ENCODE measurements around the gene C1S. TPM values are rescaled to one million over a fixed set of nuclear protein-coding genes. Genes with fewer than 3 reads are reported as not detected.
"Not testable (repeated sequence)": the region's sequence is repeated elsewhere in the genome, so short reads cannot be mapped to it uniquely, and the experiment has no call there.

C1S gene
- total and polyA plus RNA-seq, 8 donors, result 61.6 to 404 (median 174) TPM

GRCh38 chr12:7032990-7033389 is 27.5 kb upstream of the C1S start:
- no peak overlapping the region for H3K4me3 ChIP-seq
- TF ChIP-seq EP300 (IDR thresholded peaks at IDR 0.05) (no peak), POLR2AphosphoS5 (IDR thresholded peaks at IDR 0.05) (no peak), CTCF (IDR thresholded peaks at IDR 0.05) (no peak), POLR2A (IDR thresholded peaks at IDR 0.05) (no peak)
- H3K27ac ChIP-seq, result no peak overlapping the region
- intact Hi-C loops (cut with DNase I; ENCODE audit: low total_unique reads), result no loop called here
- 75 to 100% (median 84%) methylated on average over 2 of the region's 2 CpGs for WGBS, 5 donors
- no peaks in the 10 kb centered on the region for H3K9me3 ChIP-seq
- H3K4me1 ChIP-seq, result no peaks in the 10 kb centered on the region
- DNase-seq, result no peak
- H3K36me3 ChIP-seq, result no peaks in the 10 kb centered on the region
- H3K27me3 ChIP-seq, result no peaks in the 10 kb centered on the region

GRCh38 chr12:7034464-7034863 is 26.1 kb upstream of the C1S start:
- Histone ChIP-seq H3K27ac (no peak overlapping the region), H3K9me3 (no peaks in the 10 kb centered on the region), H3K36me3 (no peaks in the 10 kb centered on the region), H3K27me3 (no peaks in the 10 kb centered on the region), H3K4me3 (no peak overlapping the region), H3K4me1 (no peaks in the 10 kb centered on the region)
- intact Hi-C loops (cut with DNase I; ENCODE audit: low total_unique reads), result no loop called here
- WGBS, 5 donors, result 88 to 100% (median 91%) methylated on average over 1 of the region's 1 CpG
- no peak for DNase-seq
- TF ChIP-seq EP300 (IDR thresholded peaks at IDR 0.05) (no peak), POLR2AphosphoS5 (IDR thresholded peaks at IDR 0.05) (no peak), CTCF (IDR thresholded peaks at IDR 0.05) (no peak), POLR2A (IDR thresholded peaks at IDR 0.05) (no peak)

DNA sequence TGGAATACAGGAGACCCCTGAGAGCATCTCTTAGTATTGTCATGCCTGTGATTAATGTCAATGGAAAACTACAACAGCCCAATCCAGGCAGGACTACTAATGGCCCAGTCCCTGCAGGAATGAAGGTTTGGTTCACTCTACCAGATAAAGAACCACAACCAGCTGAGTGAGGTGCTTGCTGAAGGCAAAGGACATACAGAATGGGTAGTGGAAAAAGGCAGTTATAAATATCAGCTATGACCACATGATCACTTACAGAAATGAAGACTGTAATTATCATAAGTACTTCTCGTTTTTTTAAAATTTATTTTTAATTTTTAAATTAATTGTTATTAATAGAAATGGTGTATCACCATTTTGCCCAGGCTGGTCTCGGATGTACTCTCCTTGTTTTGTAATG is 25.1 kb upstream of the C1S start:
- intact Hi-C loops (cut with DNase I; ENCODE audit: low total_unique reads), result no loop called here
- WGBS, 5 donors, result 55 to 66% (median 62%) methylated on average over 2 of the region's 2 CpGs
- no peak overlapping the region for H3K4me3 ChIP-seq
- H3K9me3 ChIP-seq, result no peaks in the 10 kb centered on the region
- TF ChIP-seq POLR2AphosphoS5 (IDR thresholded peaks at IDR 0.05) (no peak), POLR2A (IDR thresholded peaks at IDR 0.05) (no peak), CTCF (IDR thresholded peaks at IDR 0.05) (no peak), EP300 (IDR thresholded peaks at IDR 0.05) (no peak)
- H3K27me3 ChIP-seq, result no peaks in the 10 kb centered on the region
- H3K27ac ChIP-seq, result no peak overlapping the region
- no peak for DNase-seq
- H3K4me1 ChIP-seq, result no peaks in the 10 kb centered on the region
- no peaks in the 10 kb centered on the region for H3K36me3 ChIP-seq

- H3K9me3 ChIP-seq; H3K4me1 ChIP-seq; H3K27ac ChIP-seq; H3K4me3 ChIP-seq; H3K27me3 ChIP-seq; H3K36me3 ChIP-seq; intact Hi-C loops (cut with DNase I; ENCODE audit: low total_unique reads); DNase-seq: not testable (repeated sequence)
- 94 to 96% (median 94%) methylated on average over 17 to 32 of the region's 32 CpGs for WGBS, 5 donors
Measured at GRCh38 chr12:7037411-7037810, 23.1 kb upstream of the C1S start.

DNA sequence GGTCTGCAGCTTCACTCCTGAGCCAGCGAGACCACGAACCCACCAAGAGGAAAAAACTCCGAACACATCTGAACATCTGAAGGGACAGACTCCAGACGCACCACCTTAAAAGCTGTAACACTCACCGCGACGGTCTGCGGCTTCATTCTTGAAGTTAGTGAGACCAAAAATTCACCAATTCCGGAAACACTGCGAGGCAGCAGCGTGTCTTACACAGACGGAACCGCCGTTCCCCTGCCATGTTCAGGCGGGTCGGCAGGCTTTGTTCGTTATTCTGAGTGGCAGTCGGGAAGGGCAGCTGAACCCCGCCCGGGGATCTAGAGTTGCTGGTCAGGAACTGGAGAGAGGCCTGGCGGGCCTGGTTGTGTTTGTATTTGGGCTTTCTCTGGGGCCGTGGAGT is 21.9 kb upstream of the C1S start:
- Histone ChIP-seq H3K27me3 (no peaks in the 10 kb centered on the region), H3K9me3 (no peaks in the 10 kb centered on the region), H3K36me3 (no peaks in the 10 kb centered on the region), H3K4me1 (no peaks in the 10 kb centered on the region), H3K27ac (no peak overlapping the region), H3K4me3 (no peak overlapping the region)
- DNase-seq, result no peak
- intact Hi-C loops (cut with DNase I; ENCODE audit: low total_unique reads), result no loop called here
- 89 to 91% (median 90%) methylated on average over 22 of the region's 22 CpGs for WGBS, 5 donors
- TF ChIP-seq POLR2AphosphoS5 (IDR thresholded peaks at IDR 0.05) (no peak), CTCF (IDR thresholded peaks at IDR 0.05) (no peak), POLR2A (IDR thresholded peaks at IDR 0.05) (no peak), EP300 (IDR thresholded peaks at IDR 0.05) (no peak)

Data from stomach (tissue), 9 donors.